GM23338 (cell line): Measurements from ENCODE around the gene CPNE4. TPM values are rescaled to one million over a fixed set of nuclear protein-coding genes. Genes with fewer than 3 reads are reported as not detected.
A peak's percentile ranks its signal among the peaks of the same experiment; 100 is the strongest.

Source experiments
- ATAC-seq: fragments of 200-7000 bp; cut with Tn5 transposase; 3 replicates; pipeline ENCODE4 v1.9.1; 2020
- DNase-seq: peaks from one replicate; pipeline ENCODE4 v3.0.0-alpha.2; 2015; ENCODE audit warnings: low spot score
- H2AFZ ChIP-seq: fragments of 200-600 bp; sonication (generic); 2 replicates; pipeline ENCODE4 v1.8.0; 2016; ENCODE audit warnings: antibody characterized with exemption, mild to moderate bottlenecking, moderate library complexity
- H3F3A ChIP-seq: fragments of 200-600 bp; sonication (generic); replicated peaks from 2 replicates; pipeline ENCODE4 v1.8.0; 2017; ENCODE audit warnings: antibody characterized with exemption, mixed run types, low read depth
- H3K27ac ChIP-seq: fragments of 200-600 bp; sonication (generic); 2 replicates; pipeline ENCODE4 v1.6.1; 2016; ENCODE audit warnings: low read depth
- H3K27me3 ChIP-seq: fragments of 200-600 bp; sonication (generic); 2 replicates; pipeline ENCODE4 v1.8.0; 2016; ENCODE audit warnings: mild to moderate bottlenecking, mixed run types, moderate library complexity; ENCODE audit not compliant: insufficient read depth
- H3K36me3 ChIP-seq: fragments of 200-600 bp; sonication (generic); 2 replicates; pipeline ENCODE4 v1.8.0; 2016; ENCODE audit warnings: mild to moderate bottlenecking; ENCODE audit not compliant: insufficient read depth
- H3K4me1 ChIP-seq: fragments of 200-600 bp; sonication (generic); 2 replicates; pipeline ENCODE4 v1.8.0; 2016; ENCODE audit warnings: mild to moderate bottlenecking, moderate library complexity; ENCODE audit not compliant: insufficient read depth
- H3K4me2 ChIP-seq: fragments of 200-600 bp; sonication (generic); 2 replicates; pipeline ENCODE4 v1.7.1; 2017; ENCODE audit warnings: mixed run types
- H3K4me3 ChIP-seq: fragments of 200-600 bp; sonication (generic); 2 replicates; pipeline ENCODE4 v1.6.1; 2016; ENCODE audit warnings: mixed run types
- H3K79me2 ChIP-seq: fragments of 200-600 bp; sonication (generic); replicated peaks from 2 replicates; pipeline ENCODE4 v1.8.0; 2017; ENCODE audit warnings: mild to moderate bottlenecking; ENCODE audit not compliant: insufficient read depth
- H3K9me2 ChIP-seq: fragments of 200-600 bp; sonication (generic); 2 replicates; pipeline ENCODE4 v1.8.0; 2017; ENCODE audit not compliant: insufficient read depth
- H4K20me1 ChIP-seq: fragments of 200-600 bp; sonication (generic); replicated peaks from 2 replicates; pipeline ENCODE4 v1.8.0; 2017; ENCODE audit warnings: mild to moderate bottlenecking; ENCODE audit not compliant: insufficient read depth
- H3K27ac Mint-ChIP-seq: 2 replicates; pipeline ENCODE4 v1.8.0; 2020; ENCODE audit warnings: inconsistent platforms, mild to moderate bottlenecking, moderate library complexity, mixed read lengths
- H3K27me3 Mint-ChIP-seq: 3 replicates; pipeline ENCODE4 v1.8.0; 2022; ENCODE audit warnings: low read depth, mild to moderate bottlenecking, moderate library complexity, mixed read lengths, inconsistent platforms; ENCODE audit not compliant: insufficient read depth, poor library complexity
- H3K36me3 Mint-ChIP-seq: 3 replicates; pipeline ENCODE4 v1.8.0; 2021; ENCODE audit warnings: low read depth, mild to moderate bottlenecking, inconsistent platforms, moderate library complexity, mixed read lengths
- H3K4me1 Mint-ChIP-seq: 3 replicates; pipeline ENCODE4 v1.8.0; 2020; ENCODE audit warnings: mild to moderate bottlenecking, inconsistent platforms, mixed read lengths
- H3K4me3 Mint-ChIP-seq: 3 replicates; pipeline ENCODE4 v1.8.0; 2021; ENCODE audit warnings: moderate library complexity, mild to moderate bottlenecking, inconsistent platforms, mixed read lengths
- H3K9me3 Mint-ChIP-seq: 3 replicates; pipeline ENCODE4 v1.8.0; 2020; ENCODE audit warnings: moderate library complexity, mild to moderate bottlenecking, inconsistent platforms, mixed read lengths
- CTCF ChIP-seq, 2 experiments: fragments of 200-600 bp in 1 of 2; sonication (generic) in 1 of 2; conservative IDR thresholded peaks; 2 replicates each; pipeline versions ENCODE4 v1.5.1 to v1.6.1; 2016 to 2017; ENCODE audit warnings: antibody characterized with exemption in 2 of 2, low read depth in 2 of 2, mild to moderate bottlenecking in 2 of 2, moderate library complexity in 1 of 2
- EZH2 ChIP-seq: fragments of 200-600 bp; sonication (generic); IDR thresholded peaks from one replicate; pipeline ENCODE4 v1.8.0; 2017; ENCODE audit warnings: antibody characterized with exemption, mild to moderate bottlenecking, low read depth; ENCODE audit not compliant: unreplicated experiment
- EZH2phosphoT487 ChIP-seq: fragments of 200-600 bp; sonication (generic); IDR thresholded peaks from one replicate; pipeline ENCODE4 v1.8.1; 2018; ENCODE audit warnings: antibody characterized with exemption; ENCODE audit not compliant: unreplicated experiment
- POLR2AphosphoS5 ChIP-seq: IDR thresholded peaks from 2 replicates; pipeline ENCODE4 v1.6.1; 2016; ENCODE audit warnings: antibody characterized with exemption, low read depth
- REST ChIP-seq: IDR thresholded peaks from one replicate; pipeline ENCODE4 v1.6.1; 2018; ENCODE audit warnings: antibody characterized with exemption; ENCODE audit not compliant: unreplicated experiment
- ZNF114 ChIP-seq: fragments of 250-450 bp; sonication (Bioruptor Pico); IDR thresholded peaks from 2 replicates; pipeline ENCODE4 v1.5.0; 2020; ENCODE audit warnings: mild to moderate bottlenecking, moderate library complexity
- ZNF331 ChIP-seq: fragments of 250-450 bp; sonication (Bioruptor Pico); IDR thresholded peaks from 2 replicates; pipeline ENCODE4 v1.5.0; 2020; ENCODE audit warnings: low read depth, mild to moderate bottlenecking, moderate library complexity
- microRNA-seq: library from miRNA; unstranded; fragments of <30 nt; microRNA quantifications from one replicate; pipeline ENCODE4, GENCODE V29; 2017
- polyA plus RNA-seq: library from polyadenylated mRNA; unstranded; fragments of >200 nt; fragmentation: Nextera tagmentation; extraction: Ambion mirVana; gene quantifications from 2 replicates; pipeline ENCODE4 v1.2.1, GENCODE V29; 2016
- small RNA-seq: library from RNA; depleted of rRNA; stranded (forward); fragments of <200 nt; gene quantifications from one replicate; pipeline ENCODE3, GENCODE V24; 2014; ENCODE audit warnings: low replicate concordance
- total RNA-seq: library from RNA; depleted of rRNA; stranded (reverse); fragments of >200 nt; shearing (Covaris generic); gene quantifications from 2 replicates; pipeline ENCODE4 v1.2.3, GENCODE V29; 2014

Gene CPNE4
- total and polyA plus RNA-seq, 2 experiments from 2014 or later: 2.0 to 6.5 TPM

GRCh38 chr3:131484496-131485111, 550.2 kb downstream of the CPNE4 start:
- Histone ChIP-seq H3K79me2 (peaks cover 76% of the 10 kb centered on the region), H3K27me3 (no peaks in the 10 kb centered on the region), H3K9me2 (no peaks in the 10 kb centered on the region), H3K4me1 (no peaks in the 10 kb centered on the region), H2AFZ (no peak overlapping the region), H3F3A (no peaks in the 10 kb centered on the region), H3K27ac (no peak overlapping the region), H3K4me3 (no peak overlapping the region), H3K36me3 (peaks cover 29% of the 10 kb centered on the region), H4K20me1 (peaks cover 3% of the 10 kb centered on the region; the same call in 1 of the 2 replicates), H3K4me2 (no peak overlapping the region)
- H3K9me3 Mint-ChIP-seq: no peaks in the 10 kb centered on the region
- H3K36me3 Mint-ChIP-seq: peaks cover 44% of the 10 kb centered on the region; the same call in 2 of the 3 replicates
- peaks cover 1% of the 10 kb centered on the region for H3K27me3 Mint-ChIP-seq
- H3K4me3 Mint-ChIP-seq: no peak overlapping the region
- peak overlapping the region; percentile 34; the same call in 1 of the 2 replicates for H3K27ac Mint-ChIP-seq
- H3K4me1 Mint-ChIP-seq: no peaks in the 10 kb centered on the region
- no peak for DNase-seq
- TF ChIP-seq POLR2AphosphoS5: no peak
- no peak for TF ChIP-seq ZNF114 (CRISPR knock-in tag)
- no peak for TF ChIP-seq CTCF (conservative IDR thresholded peaks at IDR 0.05; ENCODE audit: low read depth in 2 of 2)
- no peak for TF ChIP-seq REST
- no peak for TF ChIP-seq EZH2
- TF ChIP-seq ZNF331: no peak
- TF ChIP-seq EZH2phosphoT487: no peak
- no peak for ATAC-seq

Small RNAs within 50 kb of the gene (microRNA-seq; reads per million reads assigned to microRNA genes)
- gene MIR5704: not detected

Small RNAs within 50 kb of the gene (small RNA-seq; reads per million reads assigned to genes)
- not detected for gene AC107027.2
- gene MIR5704: not detected
